ENCODE data around the gene LASP1. TPM values are rescaled to one million over a fixed set of nuclear protein-coding genes. Genes with fewer than 3 reads are reported as not detected.
A peak's percentile ranks its signal among the peaks of the same experiment; 100 is the strongest.

The LASP1 gene
- total RNA-seq, 2 donors from 2014 or later = 116 to 172 TPM

GRCh38 chr17:38891441-38891840, 21.6 kb downstream of the LASP1 start:
- Mint-ChIP-seq H3K4me1 (peaks cover 23% of the 10 kb centered on the region), H3K4me3 (peak overlapping the region; percentile 58), H3K27ac (peak overlapping the region; percentile 84), H3K36me3 (ENCODE audit: low read depth) (peaks cover 84% of the 10 kb centered on the region), H3K27me3 (no peaks in the 10 kb centered on the region), H3K9me3 (no peaks in the 10 kb centered on the region)
- ATAC-seq (replicated peaks) = no peak

GRCh38 chr17:38892083-38892482, 22.2 kb downstream of the LASP1 start:
- no peak for ATAC-seq (replicated peaks)
- no peaks in the 10 kb centered on the region for H3K27me3 Mint-ChIP-seq
- H3K27ac Mint-ChIP-seq = peak overlapping the region; percentile 84
- H3K4me3 Mint-ChIP-seq = peak overlapping the region; percentile 58
- H3K36me3 Mint-ChIP-seq (ENCODE audit: low read depth) = peaks cover 80% of the 10 kb centered on the region
- H3K4me1 Mint-ChIP-seq = peaks cover 22% of the 10 kb centered on the region
- no peaks in the 10 kb centered on the region for H3K9me3 Mint-ChIP-seq

GRCh38 chr17:38892620-38893019, 22.8 kb downstream of the LASP1 start:
- no peak for ATAC-seq (replicated peaks)
- Mint-ChIP-seq H3K36me3 (ENCODE audit: low read depth) (peaks cover 79% of the 10 kb centered on the region), H3K9me3 (no peaks in the 10 kb centered on the region), H3K4me1 (peaks cover 25% of the 10 kb centered on the region), H3K27ac (peak overlapping the region; percentile 84), H3K27me3 (no peaks in the 10 kb centered on the region), H3K4me3 (peak overlapping the region; percentile 58)

GRCh38 chr17:38893113-38893512, 23.3 kb downstream of the LASP1 start:
- Mint-ChIP-seq H3K27me3 (no peaks in the 10 kb centered on the region), H3K9me3 (no peaks in the 10 kb centered on the region), H3K4me1 (peaks cover 30% of the 10 kb centered on the region), H3K36me3 (ENCODE audit: low read depth) (peaks cover 79% of the 10 kb centered on the region), H3K4me3 (peak overlapping the region; percentile 35), H3K27ac (peak overlapping the region; percentile 84)
- ATAC-seq (replicated peaks) = no peak

GRCh38 chr17:38893607-38894006, 23.7 kb downstream of the LASP1 start:
- peaks cover 33% of the 10 kb centered on the region for H3K4me1 Mint-ChIP-seq
- no peaks in the 10 kb centered on the region for H3K9me3 Mint-ChIP-seq

GRCh38 chr17:38894276-38894675, 24.4 kb downstream of the LASP1 start:
- peaks cover 33% of the 10 kb centered on the region for H3K4me1 Mint-ChIP-seq
- H3K9me3 Mint-ChIP-seq = no peaks in the 10 kb centered on the region
- peak overlapping the region; percentile 35 for H3K4me3 Mint-ChIP-seq
- no peak for ATAC-seq (replicated peaks)
- H3K27ac Mint-ChIP-seq = peak overlapping the region; percentile 84
- no peaks in the 10 kb centered on the region for H3K27me3 Mint-ChIP-seq
- peaks cover 79% of the 10 kb centered on the region for H3K36me3 Mint-ChIP-seq (ENCODE audit: low read depth)

More at GRCh38 chr17:38893607-38894006, 23.7 kb downstream of the LASP1 start:
- Mint-ChIP-seq H3K27me3 (no peaks in the 10 kb centered on the region), H3K4me3 (peak overlapping the region; percentile 35), H3K27ac (peak overlapping the region; percentile 84), H3K36me3 (ENCODE audit: low read depth) (peaks cover 79% of the 10 kb centered on the region)
- ATAC-seq (replicated peaks) = peak; percentile 63

- peaks cover 33% of the 10 kb centered on the region for H3K4me1 Mint-ChIP-seq
- H3K9me3 Mint-ChIP-seq = no peaks in the 10 kb centered on the region
- H3K4me3 Mint-ChIP-seq = no peak overlapping the region
- H3K27me3 Mint-ChIP-seq = no peaks in the 10 kb centered on the region
- ATAC-seq (replicated peaks) = no peak
- H3K27ac Mint-ChIP-seq = peak overlapping the region; percentile 43
- peaks cover 78% of the 10 kb centered on the region for H3K36me3 Mint-ChIP-seq (ENCODE audit: low read depth)
Observed at GRCh38 chr17:38896346-38896954, 26.6 kb downstream of the LASP1 start.

GRCh38 chr17:38897176-38897575, 27.3 kb downstream of the LASP1 start:
- Mint-ChIP-seq H3K4me3 (peak overlapping the region; percentile 83), H3K4me1 (peaks cover 28% of the 10 kb centered on the region), H3K27ac (peak overlapping the region; percentile 87), H3K36me3 (ENCODE audit: low read depth) (peaks cover 76% of the 10 kb centered on the region), H3K27me3 (no peaks in the 10 kb centered on the region), H3K9me3 (no peaks in the 10 kb centered on the region)
- ATAC-seq (replicated peaks) = no peak

GRCh38 chr17:38897671-38898290, 27.9 kb downstream of the LASP1 start:
- Mint-ChIP-seq H3K27me3 (no peaks in the 10 kb centered on the region), H3K36me3 (ENCODE audit: low read depth) (peaks cover 75% of the 10 kb centered on the region), H3K27ac (peak overlapping the region; percentile 87), H3K4me3 (peak overlapping the region; percentile 83), H3K9me3 (no peaks in the 10 kb centered on the region), H3K4me1 (peaks cover 28% of the 10 kb centered on the region)
- ATAC-seq (replicated peaks) = no peak

GRCh38 chr17:38898291-38898679, 28.4 kb downstream of the LASP1 start:
- peak; percentile 40 for ATAC-seq (replicated peaks)
- no peaks in the 10 kb centered on the region for H3K9me3 Mint-ChIP-seq
- H3K36me3 Mint-ChIP-seq (ENCODE audit: low read depth) = peaks cover 75% of the 10 kb centered on the region
- H3K4me3 Mint-ChIP-seq = peak overlapping the region; percentile 83
- H3K4me1 Mint-ChIP-seq = peaks cover 33% of the 10 kb centered on the region
- H3K27me3 Mint-ChIP-seq = no peaks in the 10 kb centered on the region
- H3K27ac Mint-ChIP-seq = peak overlapping the region; percentile 87

GRCh38 chr17:38898812-38899348, 29.0 kb downstream of the LASP1 start:
- Mint-ChIP-seq H3K27me3 (no peaks in the 10 kb centered on the region), H3K36me3 (ENCODE audit: low read depth) (peaks cover 76% of the 10 kb centered on the region), H3K4me3 (peak overlapping the region; percentile 83), H3K9me3 (no peaks in the 10 kb centered on the region), H3K27ac (peak overlapping the region; percentile 87), H3K4me1 (peaks cover 37% of the 10 kb centered on the region)
- ATAC-seq (replicated peaks) = peak; percentile 96

GRCh38 chr17:38899421-38899820, 29.6 kb downstream of the LASP1 start:
- peak overlapping the region; percentile 83 for H3K4me3 Mint-ChIP-seq
- peaks cover 37% of the 10 kb centered on the region for H3K4me1 Mint-ChIP-seq
- ATAC-seq (replicated peaks) = no peak
- peak overlapping the region; percentile 87 for H3K27ac Mint-ChIP-seq
- no peaks in the 10 kb centered on the region for H3K27me3 Mint-ChIP-seq
- H3K36me3 Mint-ChIP-seq (ENCODE audit: low read depth) = peaks cover 76% of the 10 kb centered on the region
- H3K9me3 Mint-ChIP-seq = no peaks in the 10 kb centered on the region

GRCh38 chr17:38900978-38901656, 31.3 kb downstream of the LASP1 start:
- Mint-ChIP-seq H3K4me3 (peak overlapping the region; percentile 10), H3K9me3 (no peaks in the 10 kb centered on the region), H3K27ac (peak overlapping the region; percentile 62), H3K36me3 (ENCODE audit: low read depth) (peaks cover 82% of the 10 kb centered on the region), H3K4me1 (peaks cover 37% of the 10 kb centered on the region), H3K27me3 (no peaks in the 10 kb centered on the region)
- no peak for ATAC-seq (replicated peaks)

GRCh38 chr17:38903404-38903803, 33.5 kb downstream of the LASP1 start:
- Mint-ChIP-seq H3K4me1 (peaks cover 31% of the 10 kb centered on the region), H3K27ac (peak overlapping the region; percentile 16), H3K27me3 (no peaks in the 10 kb centered on the region), H3K4me3 (no peak overlapping the region), H3K36me3 (ENCODE audit: low read depth) (peaks cover 86% of the 10 kb centered on the region), H3K9me3 (no peaks in the 10 kb centered on the region)
- ATAC-seq (replicated peaks) = no peak

All from activated T-helper 17 cell treated with anti-CD3 and anti-CD28 coated beads, Interleukin-2, amount 50 U/mL, for 72 hours (primary cell).